BLaER1 treated with 17β-estradiol and CSF1 and Interleukin-3, amounts not matched to agents 10 nM and 100 nM (cell line): Measurements from ENCODE around the gene SCAF8.
A peak's percentile ranks its signal among the peaks of the same experiment; 100 is the strongest.

Source experiments
- H3K27ac ChIP-seq, 11 experiments: shearing (Covaris generic); formaldehyde crosslinking; 2 replicates each; pipeline ENCODE4 v1.8.1; 2022
- H3K27me3 ChIP-seq, 11 experiments: shearing (Covaris generic); formaldehyde crosslinking; 2 replicates each; pipeline ENCODE4 v1.8.1; 2022
- H3K36me3 ChIP-seq, 11 experiments: shearing (Covaris generic); formaldehyde crosslinking; 2 replicates each; pipeline ENCODE4 v1.8.1; 2022
- H3K4me1 ChIP-seq, 10 experiments: shearing (Covaris generic); formaldehyde crosslinking; 2 replicates each; pipeline ENCODE4 v1.8.1; 2022
- H3K4me2 ChIP-seq, 11 experiments: shearing (Covaris generic); formaldehyde crosslinking; 2 replicates each; pipeline ENCODE4 v1.8.1; 2022
- H3K4me3 ChIP-seq, 10 experiments: shearing (Covaris generic); formaldehyde crosslinking; 2 replicates each; pipeline ENCODE4 v1.8.1; 2022
- H3K9ac ChIP-seq, 11 experiments: shearing (Covaris generic); formaldehyde crosslinking; 2 replicates each; pipeline ENCODE4 v1.8.1; 2022
- H3K9me3 ChIP-seq, 11 experiments: shearing (Covaris generic); formaldehyde crosslinking; replicated peaks in 1 of 11; 2 replicates each; pipeline ENCODE4 v1.8.1; 2022
- H4K20me1 ChIP-seq, 11 experiments: shearing (Covaris generic); formaldehyde crosslinking; 2 replicates each; pipeline ENCODE4 v1.8.1; 2022
- Cebpa-rat ChIP-seq, 11 experiments: shearing (Covaris generic); IDR thresholded peaks; 2 replicates each; pipeline ENCODE4 v1.8.1; 2022

SCAF8 gene

DNA sequence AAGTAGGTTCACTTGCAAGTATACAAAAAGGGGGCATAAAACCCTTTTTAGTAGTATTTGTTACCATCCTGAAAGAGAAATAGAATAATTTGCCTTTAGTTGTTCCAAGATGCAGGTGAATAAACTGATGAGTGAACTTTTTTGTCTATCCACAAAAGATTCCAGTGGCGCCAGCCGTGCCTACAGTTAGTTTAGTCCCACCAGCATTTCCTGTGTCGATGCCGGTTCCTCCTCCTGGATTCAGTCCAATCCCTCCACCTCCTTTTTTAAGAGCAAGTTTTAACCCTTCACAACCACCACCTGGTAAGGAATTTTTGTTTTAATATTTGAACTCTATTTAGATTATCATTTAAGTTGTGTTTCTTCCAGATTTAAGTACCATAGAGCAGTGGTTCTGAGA, 90.9 kb downstream of the SCAF8 start:
- Histone ChIP-seq H3K27me3 (no peaks in the 10 kb centered on the region), H3K9ac (no peak overlapping the region), H3K4me2 (no peak overlapping the region), H3K4me1 (0 out of 20 replicates have a peak, but pooled peaks cover 0 to 3% (median 0%) of the 10 kb centered on the region in 10 experiments), H3K9me3 (no peaks in the 10 kb centered on the region), H4K20me1 (peaks cover 0 to 46% (median 12%) of the 10 kb centered on the region in 11 experiments; a peak in 14 of 22 replicates), H3K4me3 (no peak overlapping the region), H3K27ac (no peak overlapping the region), H3K36me3 (peaks cover 88 to 97% (median 94%) of the 10 kb centered on the region in 11 experiments)
- no peak for TF ChIP-seq Cebpa-rat (IDR thresholded peaks at IDR 0.05)

- Histone ChIP-seq H3K27ac (no peak overlapping the region), H3K27me3 (no peaks in the 10 kb centered on the region), H4K20me1 (peaks cover 0 to 34% (median 8%) of the 10 kb centered on the region in 11 experiments; a peak in 13 of 22 replicates), H3K36me3 (peaks cover 75 to 96% (median 90%) of the 10 kb centered on the region in 11 experiments), H3K9ac (no peak overlapping the region), H3K4me2 (no peak overlapping the region), H3K4me1 (no peaks in the 10 kb centered on the region), H3K9me3 (no peaks in the 10 kb centered on the region; a peak in 1 of 22 replicates), H3K4me3 (no peak overlapping the region)
- no peak for TF ChIP-seq Cebpa-rat (IDR thresholded peaks at IDR 0.05)
Measured at GRCh38 chr6:154829970-154830369, 96.8 kb downstream of the SCAF8 start.

DNA sequence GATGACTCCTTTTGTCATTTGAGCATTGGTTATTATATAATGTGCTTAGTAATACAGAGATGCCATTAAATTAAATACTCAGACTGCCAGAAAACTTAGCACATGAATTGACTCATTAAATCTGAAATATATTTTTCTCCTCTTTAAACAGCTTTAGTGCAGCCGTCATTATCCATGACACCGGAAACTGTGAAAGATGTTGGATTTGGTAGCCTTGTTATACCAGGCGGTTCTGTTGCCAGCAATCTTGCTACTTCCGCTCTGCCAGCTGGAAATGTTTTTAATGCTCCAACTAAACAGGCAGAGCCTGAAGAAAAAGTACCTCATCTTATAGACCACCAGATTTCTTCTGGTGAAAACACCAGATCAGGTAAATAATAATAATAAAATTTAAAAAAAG, 97.6 kb downstream of the SCAF8 start:
- no peak for TF ChIP-seq Cebpa-rat (IDR thresholded peaks at IDR 0.05)
- Histone ChIP-seq H3K4me1 (no peaks in the 10 kb centered on the region), H3K4me2 (no peak overlapping the region), H3K4me3 (no peak overlapping the region), H3K9me3 (no peaks in the 10 kb centered on the region; a peak in 1 of 22 replicates), H3K9ac (no peak overlapping the region), H3K27ac (no peak overlapping the region), H4K20me1 (peaks cover 0 to 35% (median 16%) of the 10 kb centered on the region in 11 experiments; a peak in 14 of 22 replicates), H3K27me3 (no peaks in the 10 kb centered on the region), H3K36me3 (peaks cover 68 to 95% (median 83%) of the 10 kb centered on the region in 11 experiments)

DNA sequence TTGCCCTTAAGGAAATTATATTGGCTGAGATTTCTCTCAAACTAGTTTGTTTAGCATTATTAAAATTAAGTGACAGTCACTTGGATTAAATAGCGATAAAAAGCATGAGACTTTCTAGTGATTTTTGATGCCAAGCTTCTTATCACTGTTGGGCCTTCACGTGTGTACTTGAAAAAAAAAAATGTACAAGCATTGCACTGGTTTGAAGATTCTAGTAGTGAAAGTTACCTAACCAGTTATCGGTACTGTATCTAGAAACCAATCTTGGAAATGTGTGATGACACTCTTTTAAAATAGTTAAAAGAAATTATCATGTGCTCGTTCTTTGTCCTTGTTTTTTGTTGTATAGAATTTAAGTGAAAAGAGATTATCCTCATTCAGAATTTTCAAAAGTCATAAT, 102.1 kb downstream of the SCAF8 start:
- Histone ChIP-seq H3K36me3 (peaks cover 47 to 77% (median 63%) of the 10 kb centered on the region in 11 experiments), H3K4me3 (no peak overlapping the region), H3K4me2 (no peak overlapping the region), H3K9ac (no peak overlapping the region), H3K27ac (no peak overlapping the region), H4K20me1 (peaks cover 19 to 64% (median 53%) of the 10 kb centered on the region in 11 experiments; a peak in 20 of 22 replicates), H3K9me3 (no peaks in the 10 kb centered on the region; a peak in 1 of 22 replicates), H3K27me3 (no peaks in the 10 kb centered on the region), H3K4me1 (peaks cover 0 to 15% (median 0%) of the 10 kb centered on the region in 10 experiments; a peak in 3 of 20 replicates)
- TF ChIP-seq Cebpa-rat (IDR thresholded peaks at IDR 0.05): no peak

DNA sequence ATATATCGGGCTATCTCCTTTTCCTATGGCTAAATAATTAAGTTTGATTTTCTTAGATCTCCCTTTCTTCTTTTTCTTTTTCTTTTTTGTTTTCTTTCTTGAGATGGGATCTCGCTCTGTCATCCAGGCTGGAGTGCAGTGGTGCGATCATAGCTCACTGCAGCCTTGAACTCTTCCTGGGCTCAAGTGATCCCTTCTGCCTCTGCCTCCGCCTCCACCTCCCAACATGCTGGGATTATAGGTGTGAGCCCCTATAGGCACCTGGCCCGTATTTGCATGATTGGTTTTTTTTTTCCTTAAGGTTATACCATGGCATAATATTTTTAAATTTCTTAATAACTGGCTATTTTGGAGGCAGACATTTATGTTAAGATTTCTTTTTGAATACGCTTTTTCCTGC, 106.3 kb downstream of the SCAF8 start:
- H3K9me3 ChIP-seq: no peaks in the 10 kb centered on the region
- no peak overlapping the region for H3K27ac ChIP-seq
- no peaks in the 10 kb centered on the region for H3K27me3 ChIP-seq
- H3K4me3 ChIP-seq: no peak overlapping the region
- TF ChIP-seq Cebpa-rat (IDR thresholded peaks at IDR 0.05): no peak
- no peak overlapping the region for H3K9ac ChIP-seq
- H3K36me3 ChIP-seq: peaks cover 20 to 56% (median 38%) of the 10 kb centered on the region in 11 experiments
- H4K20me1 ChIP-seq: peaks cover 29 to 94% (median 77%) of the 10 kb centered on the region in 11 experiments
- H3K4me1 ChIP-seq: peaks cover 0 to 15% (median 8%) of the 10 kb centered on the region in 10 experiments; a peak in 9 of 20 replicates
- H3K4me2 ChIP-seq: no peak overlapping the region

DNA sequence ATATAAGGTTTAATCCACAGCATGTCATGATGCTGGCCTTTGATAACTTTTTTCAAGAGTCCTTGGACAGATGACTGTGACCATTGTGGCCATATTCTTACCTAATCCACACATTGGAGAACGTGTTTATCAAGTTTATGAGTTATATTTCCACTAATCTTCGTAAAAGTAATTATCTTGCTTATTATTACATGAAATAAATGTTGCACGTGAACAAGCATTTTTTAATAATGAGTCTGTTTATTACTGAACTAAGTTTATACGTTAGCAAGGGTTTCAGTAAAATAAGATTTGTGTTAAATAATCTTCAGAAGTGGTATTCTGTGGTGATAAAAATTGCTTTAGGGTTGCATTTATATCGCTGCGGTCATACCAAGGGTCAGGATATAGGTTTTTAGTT, 107.1 kb downstream of the SCAF8 start:
- no peak overlapping the region for H3K4me3 ChIP-seq
- H3K4me2 ChIP-seq: no peak overlapping the region
- H4K20me1 ChIP-seq: peaks cover 27 to 94% (median 78%) of the 10 kb centered on the region in 11 experiments
- no peak for TF ChIP-seq Cebpa-rat (IDR thresholded peaks at IDR 0.05)
- peaks cover 24 to 56% (median 42%) of the 10 kb centered on the region in 11 experiments for H3K36me3 ChIP-seq
- H3K27ac ChIP-seq: no peak overlapping the region
- peaks cover 0 to 15% (median 8%) of the 10 kb centered on the region in 10 experiments; a peak in 9 of 20 replicates for H3K4me1 ChIP-seq
- no peak overlapping the region for H3K9ac ChIP-seq
- H3K9me3 ChIP-seq: no peaks in the 10 kb centered on the region
- H3K27me3 ChIP-seq: no peaks in the 10 kb centered on the region

DNA sequence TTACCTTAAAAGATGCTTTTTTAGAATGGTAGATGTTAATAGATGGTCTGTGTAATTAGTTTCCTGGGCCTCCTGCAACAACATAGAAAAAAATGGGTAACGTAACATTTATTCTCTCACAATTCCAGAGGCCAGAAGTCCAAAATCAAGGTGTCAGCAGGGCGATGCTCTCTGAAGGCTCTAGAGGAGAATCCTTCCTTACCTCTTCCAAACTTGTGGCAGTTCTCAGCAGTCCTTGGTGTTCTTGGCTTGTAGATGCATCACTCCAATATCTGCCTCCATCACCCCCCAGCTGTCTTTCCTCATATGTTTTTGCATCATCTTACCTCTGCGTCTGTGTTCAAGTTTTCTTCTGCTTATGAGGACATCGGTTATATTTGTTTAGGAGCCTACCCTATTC, 107.9 kb downstream of the SCAF8 start:
- H3K4me1 ChIP-seq: peaks cover 0 to 15% (median 8%) of the 10 kb centered on the region in 10 experiments; a peak in 9 of 20 replicates
- no peak overlapping the region for H3K4me2 ChIP-seq
- no peaks in the 10 kb centered on the region for H3K27me3 ChIP-seq
- H3K4me3 ChIP-seq: no peak overlapping the region
- H3K36me3 ChIP-seq: peaks cover 26 to 61% (median 48%) of the 10 kb centered on the region in 11 experiments
- no peak overlapping the region for H3K27ac ChIP-seq
- peaks cover 29 to 94% (median 85%) of the 10 kb centered on the region in 11 experiments for H4K20me1 ChIP-seq
- no peak for TF ChIP-seq Cebpa-rat (IDR thresholded peaks at IDR 0.05)
- H3K9me3 ChIP-seq: no peaks in the 10 kb centered on the region
- H3K9ac ChIP-seq: no peak overlapping the region

GRCh38 chr6:154842833-154843232, 109.6 kb downstream of the SCAF8 start:
- peaks cover 0 to 11% (median 8%) of the 10 kb centered on the region in 10 experiments; a peak in 9 of 20 replicates for H3K4me1 ChIP-seq
- peaks cover 26 to 98% (median 84%) of the 10 kb centered on the region in 11 experiments for H4K20me1 ChIP-seq
- H3K4me3 ChIP-seq: no peak overlapping the region
- no peak for TF ChIP-seq Cebpa-rat (IDR thresholded peaks at IDR 0.05)
- peaks cover 24 to 69% (median 48%) of the 10 kb centered on the region in 11 experiments for H3K36me3 ChIP-seq
- no peaks in the 10 kb centered on the region for H3K27me3 ChIP-seq
- H3K27ac ChIP-seq: no peak overlapping the region
- no peaks in the 10 kb centered on the region for H3K9me3 ChIP-seq
- H3K4me2 ChIP-seq: peak overlapping the region in 3 of 11 experiments; percentile 1 to 13 (median 9); a peak in 2 of 22 replicates
- H3K9ac ChIP-seq: no peak overlapping the region

DNA sequence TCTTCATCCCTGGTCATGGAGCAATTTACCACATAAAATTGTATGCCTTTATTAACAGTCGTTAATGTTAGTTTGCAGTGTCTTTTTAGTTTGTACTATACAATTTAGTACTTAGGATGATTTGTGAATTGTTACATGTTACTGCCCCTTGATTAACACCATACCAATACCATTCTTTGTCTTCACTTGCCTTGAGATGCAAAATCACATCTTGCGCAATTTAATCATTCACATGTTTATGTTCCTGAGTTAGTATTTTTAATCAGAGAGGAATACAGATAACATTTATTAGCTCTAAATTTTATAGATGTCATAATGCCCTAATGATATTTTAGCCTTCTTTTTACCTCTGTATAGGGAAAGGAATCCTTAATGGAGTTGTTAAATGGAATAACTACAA, 114.1 kb downstream of the SCAF8 start:
- peaks cover 20 to 83% (median 43%) of the 10 kb centered on the region in 11 experiments for H3K36me3 ChIP-seq
- peaks cover 8 to 94% (median 50%) of the 10 kb centered on the region in 11 experiments; a peak in 21 of 22 replicates for H4K20me1 ChIP-seq
- no peak overlapping the region for H3K4me2 ChIP-seq
- H3K9ac ChIP-seq: no peak overlapping the region
- no peak overlapping the region for H3K4me3 ChIP-seq
- TF ChIP-seq Cebpa-rat (IDR thresholded peaks at IDR 0.05): peak in 2 of 11 experiments; percentile 55 to 65; a peak in 4 of 22 replicates
- no peak overlapping the region for H3K27ac ChIP-seq
- H3K27me3 ChIP-seq: no peaks in the 10 kb centered on the region
- H3K4me1 ChIP-seq: peaks cover 0 to 7% (median 1%) of the 10 kb centered on the region in 10 experiments; a peak in 6 of 20 replicates
- 0 out of 22 replicates have a peak, but pooled peaks cover 0 to 8% (median 0%) of the 10 kb centered on the region in 11 experiments for H3K9me3 ChIP-seq
